ENCODE results near the gene CTBS. TPM values are rescaled to one million over a fixed set of nuclear protein-coding genes. Genes with fewer than 3 reads are reported as not detected.
"Not testable (repeated sequence)": the region's sequence is repeated elsewhere in the genome, so short reads cannot be mapped to it uniquely, and the experiment has no call there.

The CTBS gene
- total RNA-seq, 4 donors from 2014 or later, result 3.8 to 25.7 (median 16.2) TPM

GRCh38 chr1:84510668-84511067 lies 63.6 kb downstream of the CTBS start:
- in situ Hi-C loops (cut with MboI; ENCODE audit: low pct_ligation_motif_present in 1 of 4, low pct_unique_long_range_greater_than_20kb in 1 of 4, low sequenced_read_pairs in 3 of 4), result loop anchor here in 1 of 4 donors (10.0 kb wide), 1 partner anchor 54 kb away; no protein-coding TSS in a partner anchor
- 69 to 88% methylated on average over 3 of the region's 3 CpGs for WGBS, 2 donors (ENCODE audit: low coverage in 1 of 2)
- TF ChIP-seq CTCF (IDR thresholded peaks at IDR 0.05) (no peak), POLR2A (IDR thresholded peaks at IDR 0.05) (no peak), EP300 (IDR thresholded peaks at IDR 0.05; ENCODE audit: low read depth) (no peak), POLR2AphosphoS5 (IDR thresholded peaks at IDR 0.05) (no peak)

GRCh38 chr1:84510165-84510564 lies 64.1 kb downstream of the CTBS start:
- in situ Hi-C loops (cut with MboI; ENCODE audit: low pct_ligation_motif_present in 1 of 4, low pct_unique_long_range_greater_than_20kb in 1 of 4, low sequenced_read_pairs in 3 of 4), result loop anchor here in 1 of 4 donors (10.0 kb wide), 1 partner anchor 55 kb away; no protein-coding TSS in a partner anchor
- 50 to 77% methylated on average over 2 of the region's 2 CpGs for WGBS, 2 donors (ENCODE audit: low coverage in 1 of 2)
- H3K9me3 ChIP-seq, result no peaks in the 10 kb centered on the region
- no peaks in the 10 kb centered on the region for H3K27me3 ChIP-seq
- no peak overlapping the region for H3K27ac ChIP-seq
- TF ChIP-seq CTCF (IDR thresholded peaks at IDR 0.05), result no peak
- no peak for TF ChIP-seq EP300 (IDR thresholded peaks at IDR 0.05; ENCODE audit: low read depth)
- no peak for TF ChIP-seq POLR2AphosphoS5 (IDR thresholded peaks at IDR 0.05)
- no peak for TF ChIP-seq POLR2A (IDR thresholded peaks at IDR 0.05)
- H3K36me3 ChIP-seq, result no peaks in the 10 kb centered on the region
- DNase-seq, result no peak
- peaks cover 0 to 11% (median 0%) of the 10 kb centered on the region in 4 donors for H3K4me1 ChIP-seq
- intact Hi-C loops (cut with DNase I; ENCODE audit: low total_unique reads), result no loop called here
- no peak overlapping the region for H3K4me3 ChIP-seq

More at GRCh38 chr1:84510668-84511067, 63.6 kb downstream of the CTBS start:
- Histone ChIP-seq H3K4me1 (peaks cover 0 to 11% (median 0%) of the 10 kb centered on the region in 4 donors), H3K36me3 (no peaks in the 10 kb centered on the region), H3K27me3 (no peaks in the 10 kb centered on the region), H3K4me3 (no peak overlapping the region), H3K27ac (no peak overlapping the region), H3K9me3 (no peaks in the 10 kb centered on the region)
- no peak for DNase-seq
- intact Hi-C loops (cut with DNase I; ENCODE audit: low total_unique reads), result no loop called here

GRCh38 chr1:84509029-84509428 lies 65.2 kb downstream of the CTBS start:
- H3K36me3 ChIP-seq, result no peaks in the 10 kb centered on the region
- H3K4me1 ChIP-seq, result peaks cover 5 to 18% (median 8%) of the 10 kb centered on the region in 4 donors
- intact Hi-C loops (cut with DNase I; ENCODE audit: low total_unique reads), result loop anchor here (10.0 kb wide), 2 partner anchors 66 to 96 kb away; partner anchors contain the start of gene CTBS
- WGBS, 2 donors (ENCODE audit: low coverage in 1 of 2), result 93 to 98% methylated on average over 4 of the region's 4 CpGs
- in situ Hi-C loops (cut with MboI; ENCODE audit: low pct_ligation_motif_present in 1 of 4, low pct_unique_long_range_greater_than_20kb in 1 of 4, low sequenced_read_pairs in 3 of 4), result no loop called here
- H3K9me3 ChIP-seq, result no peaks in the 10 kb centered on the region
- no peak for DNase-seq
- TF ChIP-seq POLR2A (IDR thresholded peaks at IDR 0.05), result no peak
- no peak overlapping the region for H3K27ac ChIP-seq
- H3K4me3 ChIP-seq, result no peak overlapping the region
- H3K27me3 ChIP-seq, result no peaks in the 10 kb centered on the region

- Histone ChIP-seq H3K27me3 (no peaks in the 10 kb centered on the region), H3K36me3 (no peaks in the 10 kb centered on the region), H3K4me3 (no peak overlapping the region), H3K4me1 (peaks cover 9 to 23% (median 13%) of the 10 kb centered on the region in 4 donors), H3K27ac (no peak overlapping the region), H3K9me3 (no peaks in the 10 kb centered on the region)
- intact Hi-C loops (cut with DNase I; ENCODE audit: low total_unique reads), result loop anchor here (10.0 kb wide), 2 partner anchors 66 to 96 kb away; partner anchors contain the start of gene CTBS
- no peak for TF ChIP-seq POLR2A (IDR thresholded peaks at IDR 0.05)
- TF ChIP-seq POLR2AphosphoS5 (IDR thresholded peaks at IDR 0.05), result no peak
- TF ChIP-seq EP300 (IDR thresholded peaks at IDR 0.05; ENCODE audit: low read depth), result no peak
- no peak for TF ChIP-seq CTCF (IDR thresholded peaks at IDR 0.05)
- in situ Hi-C loops (cut with MboI; ENCODE audit: low pct_ligation_motif_present in 1 of 4, low pct_unique_long_range_greater_than_20kb in 1 of 4, low sequenced_read_pairs in 3 of 4), result no loop called here
- no peak for DNase-seq
- 98 to 100% methylated on average over 1 of the region's 1 CpG for WGBS, 2 donors (ENCODE audit: low coverage in 1 of 2)
Measured at GRCh38 chr1:84508510-84508909, 65.7 kb downstream of the CTBS start.

- 91 to 96% methylated on average over 10 to 14 of the region's 14 CpGs for WGBS, 2 donors (ENCODE audit: low coverage in 1 of 2)
- intact Hi-C loops (cut with DNase I; ENCODE audit: low total_unique reads), result loop anchor here (10.0 kb wide), 2 partner anchors 67 to 97 kb away; partner anchors contain the start of gene CTBS
- H3K27ac ChIP-seq; H3K9me3 ChIP-seq; DNase-seq; H3K36me3 ChIP-seq; in situ Hi-C loops (cut with MboI; ENCODE audit: low pct_ligation_motif_present in 1 of 4, low pct_unique_long_range_greater_than_20kb in 1 of 4, low sequenced_read_pairs in 3 of 4); H3K27me3 ChIP-seq; H3K4me3 ChIP-seq: not testable (repeated sequence)
- H3K4me1 ChIP-seq, result peaks cover 13 to 30% (median 20%) of the 10 kb centered on the region in 4 donors
Measured at GRCh38 chr1:84507887-84508286, 66.4 kb downstream of the CTBS start.
